HEK293T (cell line): Measurements from ENCODE around the gene KPNA1.

Experiments
- ARNT ChIP-seq: fragments of 450-650 bp; IDR thresholded peaks from 2 replicates; pipeline ENCODE4 v1.6.1; 2017; ENCODE audit warnings: mild to moderate bottlenecking
- BHLHE40 ChIP-seq: fragments of 450-650 bp; IDR thresholded peaks from 2 replicates; pipeline ENCODE4 v1.6.1; 2016; ENCODE audit warnings: mild to moderate bottlenecking, moderate library complexity, borderline replicate concordance
- ELF4 ChIP-seq: fragments of 450-650 bp; IDR thresholded peaks from 2 replicates; pipeline ENCODE4 v1.6.1; 2017; ENCODE audit warnings: antibody characterized with exemption
- FOXK2 ChIP-seq: fragments of 450-650 bp; IDR thresholded peaks from 2 replicates; pipeline ENCODE4 v1.6.1; 2016; ENCODE audit warnings: mild to moderate bottlenecking
- FOXM1 ChIP-seq: fragments of 450-650 bp; IDR thresholded peaks from 2 replicates; pipeline ENCODE4 v1.6.1; 2017; ENCODE audit warnings: mild to moderate bottlenecking, borderline replicate concordance
- HDGF ChIP-seq: fragments of 450-650 bp; IDR thresholded peaks from 2 replicates; pipeline ENCODE4 v1.6.1; 2017; ENCODE audit warnings: antibody characterized with exemption, borderline replicate concordance
- L3MBTL2 ChIP-seq: fragments of 450-650 bp; conservative IDR thresholded peaks from 2 replicates; pipeline ENCODE4 v1.6.1; 2016; ENCODE audit warnings: mild to moderate bottlenecking
- SP1 ChIP-seq: fragments of 450-650 bp; IDR thresholded peaks from 2 replicates; pipeline ENCODE4 v1.6.1; 2017
- TARDBP ChIP-seq: fragments of 450-650 bp; IDR thresholded peaks from 2 replicates; pipeline ENCODE4 v1.6.1; 2016
- TF ChIP-seq, protein P1 (sequence below): fragments of 450-650 bp; IDR thresholded peaks from 2 replicates; pipeline ENCODE4 v1.6.1; 2016

- TF ChIP-seq TARDBP (no peak), FOXM1 (no peak), FOXK2 (no peak), ELF4 (no peak), HDGF (no peak), BHLHE40 (no peak), L3MBTL2 (peak; percentile 72), SP1 (no peak), ARNT (no peak)
- TF ChIP-seq, protein P1, sequence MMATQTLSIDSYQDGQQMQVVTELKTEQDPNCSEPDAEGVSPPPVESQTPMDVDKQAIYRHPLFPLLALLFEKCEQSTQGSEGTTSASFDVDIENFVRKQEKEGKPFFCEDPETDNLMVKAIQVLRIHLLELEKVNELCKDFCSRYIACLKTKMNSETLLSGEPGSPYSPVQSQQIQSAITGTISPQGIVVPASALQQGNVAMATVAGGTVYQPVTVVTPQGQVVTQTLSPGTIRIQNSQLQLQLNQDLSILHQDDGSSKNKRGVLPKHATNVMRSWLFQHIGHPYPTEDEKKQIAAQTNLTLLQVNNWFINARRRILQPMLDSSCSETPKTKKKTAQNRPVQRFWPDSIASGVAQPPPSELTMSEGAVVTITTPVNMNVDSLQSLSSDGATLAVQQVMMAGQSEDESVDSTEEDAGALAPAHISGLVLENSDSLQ = no peak
Measured at GRCh38 chr3:122513386-122514122, 1.2 kb downstream of the KPNA1 start.
